Amniotic stem cell (primary cell): ENCODE measurements around the gene TP73.

Experiments used
- DNase-seq: peaks from one replicate; lab custom pipeline; 2025; lab: John Stamatoyannopoulos, UW

Gene TP73

GRCh38 chr1:3768811-3769390, 116.6 kb downstream of the TP73 start:
- no peak for DNase-seq

- no peak for DNase-seq
Observed at GRCh38 chr1:3770047-3770765, 117.9 kb downstream of the TP73 start.

GRCh38 chr1:3771108-3772026, 119.1 kb downstream of the TP73 start:
- no peak for DNase-seq

GRCh38 chr1:3772027-3772714, 119.9 kb downstream of the TP73 start:
- peak; percentile 18 for DNase-seq

GRCh38 chr1:3772715-3773571, 120.6 kb downstream of the TP73 start, which contains the start of gene SMIM1:
Gene SMIM1, plus strand, starts transcription at chr1:3772749. Its CDS starts 2,625 bp downstream, at chr1:3775374.
- DNase-seq: no peak

- no peak for DNase-seq
Observed at GRCh38 chr1:3773572-3774275, 121.4 kb downstream of the TP73 start.

- no peak for DNase-seq
Observed at GRCh38 chr1:3774276-3774945, 122.1 kb downstream of the TP73 start.

- DNase-seq: no peak
Observed at GRCh38 chr1:3774946-3775489, 122.7 kb downstream of the TP73 start.

GRCh38 chr1:3775490-3776230, 123.3 kb downstream of the TP73 start:
- no peak for DNase-seq

GRCh38 chr1:3776231-3776961, 124.1 kb downstream of the TP73 start:
- DNase-seq: no peak

- no peak for DNase-seq
Observed at GRCh38 chr1:3777078-3777547, 124.8 kb downstream of the TP73 start.

GRCh38 chr1:3777647-3778589, 125.6 kb downstream of the TP73 start:
- DNase-seq: no peak

- no peak for DNase-seq
Observed at GRCh38 chr1:3778590-3779264, 126.4 kb downstream of the TP73 start.

GRCh38 chr1:3779265-3779911, 127.1 kb downstream of the TP73 start:
- no peak for DNase-seq

GRCh38 chr1:3779912-3780416, 127.6 kb downstream of the TP73 start:
- DNase-seq: no peak

GRCh38 chr1:3780901-3781300, 128.6 kb downstream of the TP73 start:
- DNase-seq: no peak
